ENCODE data around the gene ITPRID1. TPM values are rescaled to one million over a fixed set of nuclear protein-coding genes. Genes with fewer than 3 reads are reported as not detected.

ITPRID1 gene
- total RNA-seq, 1 experiment from 2014 or later: 0.21 TPM

GRCh38 chr7:31500656-31501055, 13.2 kb upstream of the ITPRID1 start:
- intact Hi-C loops (cut with micrococcal nuclease; ENCODE audit: unreplicated experiment): no loop called here
- CTCF ChIA-PET: no interaction called here

GRCh38 chr7:31508823-31509222, 5.1 kb upstream of the ITPRID1 start:
- Histone ChIP-seq H3K36me3 (ENCODE audit: insufficient read depth, low read length, poor library complexity, severe bottlenecking) (no peaks in the 10 kb centered on the region), H3K27ac (ENCODE audit: low read depth, low read length, poor library complexity, severe bottlenecking) (no peak overlapping the region), H3K4me1 (ENCODE audit: insufficient read depth, low read length, poor library complexity, severe bottlenecking) (no peaks in the 10 kb centered on the region), H3K9me3 (ENCODE audit: low read depth, low read length, poor library complexity, severe bottlenecking) (peaks cover 4% of the 10 kb centered on the region), H3K27me3 (replicated peaks; ENCODE audit: insufficient read depth, low read depth, low read length, poor library complexity) (no peaks in the 10 kb centered on the region), H3K4me3 (ENCODE audit: low read depth, low read length, poor library complexity, severe bottlenecking) (no peak overlapping the region)
- POLR2A ChIA-PET (ENCODE audit: low non-redundant PET): no interaction called here
- TF ChIP-seq CTCF (conservative IDR thresholded peaks at IDR 0.05; ENCODE audit: low read depth, low read length): no peak
- TF ChIP-seq EZH2 (IDR thresholded peaks at IDR 0.05; ENCODE audit: borderline replicate concordance, low read depth, low read length, poor library complexity, severe bottlenecking): no peak
- BruUV-seq (replicated peaks): no TSS peak
- intact Hi-C loops (cut with micrococcal nuclease; ENCODE audit: unreplicated experiment): no loop called here
- CTCF ChIA-PET: no interaction called here
- DNase-seq (ENCODE audit: low spot score): no peak

More at GRCh38 chr7:31500656-31501055, 13.2 kb upstream of the ITPRID1 start:
- Histone ChIP-seq H3K4me1 (ENCODE audit: insufficient read depth, low read length, poor library complexity, severe bottlenecking) (peaks cover 3% of the 10 kb centered on the region), H3K4me3 (ENCODE audit: low read depth, low read length, poor library complexity, severe bottlenecking) (no peak overlapping the region), H3K27me3 (replicated peaks; ENCODE audit: insufficient read depth, low read depth, low read length, poor library complexity) (no peaks in the 10 kb centered on the region), H3K9me3 (ENCODE audit: low read depth, low read length, poor library complexity, severe bottlenecking) (no peaks in the 10 kb centered on the region), H3K36me3 (ENCODE audit: insufficient read depth, low read length, poor library complexity, severe bottlenecking) (no peaks in the 10 kb centered on the region), H3K27ac (ENCODE audit: low read depth, low read length, poor library complexity, severe bottlenecking) (no peak overlapping the region)
- TF ChIP-seq EZH2 (IDR thresholded peaks at IDR 0.05; ENCODE audit: borderline replicate concordance, low read depth, low read length, poor library complexity, severe bottlenecking) (no peak), CTCF (conservative IDR thresholded peaks at IDR 0.05; ENCODE audit: low read depth, low read length) (no peak)
- no TSS peak for BruUV-seq (replicated peaks)
- no peak for DNase-seq (ENCODE audit: low spot score)
- POLR2A ChIA-PET (ENCODE audit: low non-redundant PET): no interaction called here

- no peak overlapping the region for H3K4me3 ChIP-seq (ENCODE audit: low read depth, low read length, poor library complexity, severe bottlenecking)
- no peak overlapping the region for H3K27ac ChIP-seq (ENCODE audit: low read depth, low read length, poor library complexity, severe bottlenecking)
- no peaks in the 10 kb centered on the region for H3K27me3 ChIP-seq (replicated peaks; ENCODE audit: insufficient read depth, low read depth, low read length, poor library complexity)
- peaks cover 10% of the 10 kb centered on the region for H3K9me3 ChIP-seq (ENCODE audit: low read depth, low read length, poor library complexity, severe bottlenecking)
- DNase-seq (ENCODE audit: low spot score): no peak
- ChIA-PET POLR2A (ENCODE audit: low non-redundant PET) (no interaction called here), CTCF (no interaction called here)
- BruUV-seq (replicated peaks): no TSS peak
- no peaks in the 10 kb centered on the region for H3K4me1 ChIP-seq (ENCODE audit: insufficient read depth, low read length, poor library complexity, severe bottlenecking)
- no peaks in the 10 kb centered on the region for H3K36me3 ChIP-seq (ENCODE audit: insufficient read depth, low read length, poor library complexity, severe bottlenecking)
- intact Hi-C loops (cut with micrococcal nuclease; ENCODE audit: unreplicated experiment): no loop called here
- TF ChIP-seq EZH2 (IDR thresholded peaks at IDR 0.05; ENCODE audit: borderline replicate concordance, low read depth, low read length, poor library complexity, severe bottlenecking) (no peak), CTCF (conservative IDR thresholded peaks at IDR 0.05; ENCODE audit: low read depth, low read length) (no peak)
These were observed 1.7 kb upstream of the ITPRID1 start for GRCh38 chr7:31512166-31512565.

Data from A673 (cell line).